OCI-LY3 (cell line): ENCODE results near the gene LPP.

Experiments used
- EZH2phosphoT487 ChIP-seq: fragments of 200-600 bp; shearing (Covaris generic); IDR thresholded peaks from 2 replicates; pipeline ENCODE4 v1.6.1; 2018; ENCODE audit warnings: antibody characterized with exemption, mixed run types, low read depth
- TF ChIP-seq, protein P1 (sequence below): fragments of 200-600, 300-600 bp; sonication (generic); IDR thresholded peaks from 2 replicates; pipeline ENCODE4 v1.5.1; 2014; ENCODE audit warnings: antibody characterized with exemption, low read length, low read depth

DNA sequence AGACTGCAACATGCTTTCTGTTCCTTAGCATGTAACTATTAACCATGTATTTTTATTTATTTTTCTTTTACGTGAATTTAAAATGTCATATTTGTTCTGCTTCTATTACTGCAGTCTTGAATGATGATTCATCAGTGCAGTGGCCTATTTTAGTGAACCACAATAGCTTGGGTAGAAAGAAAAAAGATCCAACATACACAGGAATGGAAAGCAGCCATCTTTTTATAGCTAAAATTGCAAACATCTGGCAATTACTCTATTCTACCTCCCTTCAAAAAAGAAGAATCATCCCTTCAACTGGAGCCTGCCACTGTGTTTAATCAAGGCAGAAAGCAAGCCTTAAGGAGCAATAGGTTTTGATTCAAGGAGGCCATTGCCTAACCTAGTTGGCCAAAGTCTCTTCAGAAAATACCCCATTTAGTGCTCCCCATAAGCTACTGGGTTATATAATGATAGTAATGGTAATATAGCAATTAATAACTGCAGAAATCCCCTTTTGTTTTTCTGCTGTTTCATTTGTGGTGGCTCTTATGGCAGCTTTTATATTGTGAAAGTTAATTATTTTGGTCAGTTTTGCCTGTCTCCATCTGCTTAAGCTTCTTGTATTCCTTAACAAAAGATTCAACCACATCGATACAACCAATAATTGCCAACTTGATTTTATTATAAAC, 267.3 kb downstream of the LPP start:
- TF ChIP-seq, protein P1, sequence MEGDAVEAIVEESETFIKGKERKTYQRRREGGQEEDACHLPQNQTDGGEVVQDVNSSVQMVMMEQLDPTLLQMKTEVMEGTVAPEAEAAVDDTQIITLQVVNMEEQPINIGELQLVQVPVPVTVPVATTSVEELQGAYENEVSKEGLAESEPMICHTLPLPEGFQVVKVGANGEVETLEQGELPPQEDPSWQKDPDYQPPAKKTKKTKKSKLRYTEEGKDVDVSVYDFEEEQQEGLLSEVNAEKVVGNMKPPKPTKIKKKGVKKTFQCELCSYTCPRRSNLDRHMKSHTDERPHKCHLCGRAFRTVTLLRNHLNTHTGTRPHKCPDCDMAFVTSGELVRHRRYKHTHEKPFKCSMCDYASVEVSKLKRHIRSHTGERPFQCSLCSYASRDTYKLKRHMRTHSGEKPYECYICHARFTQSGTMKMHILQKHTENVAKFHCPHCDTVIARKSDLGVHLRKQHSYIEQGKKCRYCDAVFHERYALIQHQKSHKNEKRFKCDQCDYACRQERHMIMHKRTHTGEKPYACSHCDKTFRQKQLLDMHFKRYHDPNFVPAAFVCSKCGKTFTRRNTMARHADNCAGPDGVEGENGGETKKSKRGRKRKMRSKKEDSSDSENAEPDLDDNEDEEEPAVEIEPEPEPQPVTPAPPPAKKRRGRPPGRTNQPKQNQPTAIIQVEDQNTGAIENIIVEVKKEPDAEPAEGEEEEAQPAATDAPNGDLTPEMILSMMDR, result no peak
- TF ChIP-seq EZH2phosphoT487, result no peak
